ENCODE measurements around the gene MED17.

- TF ChIP-seq, protein P1, sequence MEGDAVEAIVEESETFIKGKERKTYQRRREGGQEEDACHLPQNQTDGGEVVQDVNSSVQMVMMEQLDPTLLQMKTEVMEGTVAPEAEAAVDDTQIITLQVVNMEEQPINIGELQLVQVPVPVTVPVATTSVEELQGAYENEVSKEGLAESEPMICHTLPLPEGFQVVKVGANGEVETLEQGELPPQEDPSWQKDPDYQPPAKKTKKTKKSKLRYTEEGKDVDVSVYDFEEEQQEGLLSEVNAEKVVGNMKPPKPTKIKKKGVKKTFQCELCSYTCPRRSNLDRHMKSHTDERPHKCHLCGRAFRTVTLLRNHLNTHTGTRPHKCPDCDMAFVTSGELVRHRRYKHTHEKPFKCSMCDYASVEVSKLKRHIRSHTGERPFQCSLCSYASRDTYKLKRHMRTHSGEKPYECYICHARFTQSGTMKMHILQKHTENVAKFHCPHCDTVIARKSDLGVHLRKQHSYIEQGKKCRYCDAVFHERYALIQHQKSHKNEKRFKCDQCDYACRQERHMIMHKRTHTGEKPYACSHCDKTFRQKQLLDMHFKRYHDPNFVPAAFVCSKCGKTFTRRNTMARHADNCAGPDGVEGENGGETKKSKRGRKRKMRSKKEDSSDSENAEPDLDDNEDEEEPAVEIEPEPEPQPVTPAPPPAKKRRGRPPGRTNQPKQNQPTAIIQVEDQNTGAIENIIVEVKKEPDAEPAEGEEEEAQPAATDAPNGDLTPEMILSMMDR (IDR thresholded peaks at IDR 0.05), result no peak
- TF ChIP-seq EZH2phosphoT487 (IDR thresholded peaks at IDR 0.05; ENCODE audit: borderline replicate concordance, low read depth), result no peak
- TF ChIP-seq GATA2 (CRISPR knock-in tag; IDR thresholded peaks at IDR 0.05), result no peak
- no peak for TF ChIP-seq IRF3 (IDR thresholded peaks at IDR 0.05; ENCODE audit: low read depth, low read length)
- TF ChIP-seq RFX5 (IDR thresholded peaks at IDR 0.05; ENCODE audit: low read length), result no peak
Observed at GRCh38 chr11:93843906-93844305, 59.8 kb downstream of the MED17 start.
